Measurements from ENCODE around the gene KRT26.

DNA sequence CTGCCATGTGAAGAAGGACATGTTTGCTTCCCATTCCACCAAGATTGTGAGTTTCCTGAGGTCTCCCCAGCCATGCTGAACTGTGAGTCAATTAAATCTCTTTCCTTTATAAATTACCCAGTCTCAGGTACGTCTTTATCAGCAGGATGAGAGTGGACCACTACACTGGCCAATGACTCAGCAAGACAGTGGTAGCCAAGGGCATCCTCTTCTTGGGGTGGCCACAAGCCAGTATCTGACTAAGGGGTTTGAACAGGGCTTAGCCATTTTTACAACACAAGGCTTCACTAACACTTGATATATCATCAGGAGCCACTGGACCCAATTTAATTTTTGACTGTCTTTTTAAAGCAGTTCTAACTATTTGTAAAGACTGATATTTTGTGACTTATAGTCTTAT lies 47.3 kb downstream of the KRT26 start:
- TF ChIP-seq, protein P1, sequence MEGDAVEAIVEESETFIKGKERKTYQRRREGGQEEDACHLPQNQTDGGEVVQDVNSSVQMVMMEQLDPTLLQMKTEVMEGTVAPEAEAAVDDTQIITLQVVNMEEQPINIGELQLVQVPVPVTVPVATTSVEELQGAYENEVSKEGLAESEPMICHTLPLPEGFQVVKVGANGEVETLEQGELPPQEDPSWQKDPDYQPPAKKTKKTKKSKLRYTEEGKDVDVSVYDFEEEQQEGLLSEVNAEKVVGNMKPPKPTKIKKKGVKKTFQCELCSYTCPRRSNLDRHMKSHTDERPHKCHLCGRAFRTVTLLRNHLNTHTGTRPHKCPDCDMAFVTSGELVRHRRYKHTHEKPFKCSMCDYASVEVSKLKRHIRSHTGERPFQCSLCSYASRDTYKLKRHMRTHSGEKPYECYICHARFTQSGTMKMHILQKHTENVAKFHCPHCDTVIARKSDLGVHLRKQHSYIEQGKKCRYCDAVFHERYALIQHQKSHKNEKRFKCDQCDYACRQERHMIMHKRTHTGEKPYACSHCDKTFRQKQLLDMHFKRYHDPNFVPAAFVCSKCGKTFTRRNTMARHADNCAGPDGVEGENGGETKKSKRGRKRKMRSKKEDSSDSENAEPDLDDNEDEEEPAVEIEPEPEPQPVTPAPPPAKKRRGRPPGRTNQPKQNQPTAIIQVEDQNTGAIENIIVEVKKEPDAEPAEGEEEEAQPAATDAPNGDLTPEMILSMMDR (IDR thresholded peaks at IDR 0.05), result no peak
- no peak for TF ChIP-seq POLR2A (IDR thresholded peaks at IDR 0.05)

Measured in ovary (tissue), 3 donors.